Measurements from ENCODE around the gene ALG3. TPM values are rescaled to one million over a fixed set of nuclear protein-coding genes. Genes with fewer than 3 reads are reported as not detected.

Gene ALG3
- total and polyA plus RNA-seq, 2 of the 4 experiments (the other 2 are of a cell fraction) = 19.5 to 52.6 TPM

GRCh38 chr3:184257083-184257915 lies 8.5 kb upstream of the ALG3 start:
- Histone ChIP-seq H2BK120ac (ENCODE audit: low read depth, low read length) (no peak overlapping the region), H3K27me3 (ENCODE audit: control insufficient read depth, insufficient read depth, low read length) (peaks cover 20% of the 10 kb centered on the region; the same call in 1 of the 2 replicates), H3K36me3 (ENCODE audit: control insufficient read depth, insufficient read depth, low read length) (0 out of 2 replicates have a peak, but pooled peaks cover 2% of the 10 kb centered on the region), H3K4me3 (ENCODE audit: insufficient read depth, low read depth, low read length) (no peak overlapping the region), H2BK20ac (ENCODE audit: low read depth, low read length) (no peak overlapping the region), H3K4me2 (ENCODE audit: low read depth, low read length) (no peak overlapping the region), H3K23ac (ENCODE audit: low read depth, low read length) (no peak overlapping the region), H3K79me1 (ENCODE audit: low read depth in 1 of 2, low read length in 2 of 2) (no peaks in the 10 kb centered on the region), H4K8ac (ENCODE audit: low read depth in 2 of 2, low read length in 2 of 2) (no peak overlapping the region), H2AK5ac (ENCODE audit: low read depth, low read length) (no peak overlapping the region), H3K18ac (ENCODE audit: low read depth, low read length) (no peak overlapping the region), H3K9me1 (ENCODE audit: insufficient read depth, low read length) (no peaks in the 10 kb centered on the region), H4K5ac (ENCODE audit: low read depth, low read length) (no peak overlapping the region), H3K14ac (replicated peaks; ENCODE audit: low read depth, low read length) (no peak overlapping the region), H3K4ac (ENCODE audit: low read depth, low read length) (no peak overlapping the region), H3K9me3 (ENCODE audit: control insufficient read depth, insufficient read depth, low read length) (no peaks in the 10 kb centered on the region), H2AFZ (replicated peaks; ENCODE audit: low read length, poor library complexity) (no peak overlapping the region), H2BK5ac (ENCODE audit: low read depth, low read length, poor library complexity, severe bottlenecking) (no peak overlapping the region), H3K4me1 (ENCODE audit: control insufficient read depth, insufficient read depth, low read length) (peaks cover 2% of the 10 kb centered on the region; the same call in 1 of the 2 replicates), H4K91ac (ENCODE audit: insufficient read depth, low read depth, low read length) (no peak overlapping the region), H3K9ac (ENCODE audit: low read depth, low read length) (no peak overlapping the region), H3K56ac (ENCODE audit: extremely low read depth, insufficient read depth, low read length) (no peak overlapping the region), H3K27ac (ENCODE audit: insufficient read depth, low read length) (no peak overlapping the region), H2BK15ac (ENCODE audit: low read depth, low read length) (no peak overlapping the region), H4K20me1 (ENCODE audit: insufficient read depth, low read length) (peaks cover 8% of the 10 kb centered on the region), H2AK9ac (replicated peaks; ENCODE audit: low read depth, low read length, poor library complexity) (no peak overlapping the region)
- ChIA-PET POLR2A (ENCODE audit: unreplicated experiment) (interaction anchor here (0.6 kb wide), 1 partner anchor 115 kb away, joined by 6 read pairs; no protein-coding TSS in a partner anchor), CTCF (interaction anchor here (0.6 to 0.7 kb wide), 2 partner anchors 48 to 97 kb away, joined by 3 read pairs; no protein-coding TSS in a partner anchor)
- TF ChIP-seq MAFK (IDR thresholded peaks at IDR 0.05; ENCODE audit: low read depth, low read length) = no peak
- ATAC-seq (ENCODE audit: low read depth) (no peak), DNase-seq (no peak)
- BruUV-seq (replicated peaks) = no TSS peak
- intact Hi-C loops (cut with micrococcal nuclease) = loop anchor here (10.0 kb wide), 1 partner anchor 242 kb away; the partner anchor contains the start of gene ABCC5
- in situ Hi-C loops (cut with MboI; ENCODE audit: low sequenced_read_pairs) = loop anchor here (10.0 to 25.0 kb wide), 2 partner anchors 362 to 795 kb away; no protein-coding TSS in a partner anchor
- dilution Hi-C loops (cut with HindIII; ENCODE audit: low sequenced_read_pairs, unreplicated experiment) = no loop called here
- 81% methylated on average over 10 of the region's 23 CpGs; no CpG with 5 or more reads in 1 of the 2 experiments for WGBS, 2 experiments (ENCODE audit: extremely low coverage in 2 of 2, insufficient read length in 1 of 2)
